Activated naive CD8-positive, alpha-beta T cell (primary cell): ENCODE results near the gene PBRM1.
"Not testable (repeated sequence)": the region's sequence is repeated elsewhere in the genome, so short reads cannot be mapped to it uniquely, and the experiment has no call there.

Source experiments
- H3K27ac Mint-ChIP-seq: one replicate; pipeline ENCODE4 v1.8.0; 2021; ENCODE audit warnings: mixed read lengths
- H3K27me3 Mint-ChIP-seq: one replicate; pipeline ENCODE4 v1.8.0; 2021; ENCODE audit warnings: mixed read lengths
- H3K36me3 Mint-ChIP-seq: one replicate; pipeline ENCODE4 v1.8.0; 2021; ENCODE audit warnings: mixed read lengths
- H3K4me1 Mint-ChIP-seq: one replicate; pipeline ENCODE4 v1.8.0; 2021; ENCODE audit warnings: low read depth, mixed read lengths
- H3K4me3 Mint-ChIP-seq: one replicate; pipeline ENCODE4 v1.8.0; 2021; ENCODE audit warnings: mild to moderate bottlenecking, mixed read lengths
- H3K9me3 Mint-ChIP-seq: one replicate; pipeline ENCODE4 v1.8.0; 2021; ENCODE audit warnings: low read depth, mixed read lengths

PBRM1 gene

GRCh38 chr3:52532838-52533622, 152.7 kb downstream of the PBRM1 start:
- Mint-ChIP-seq H3K4me3 (peak overlapping the region; percentile 82), H3K27ac (peak overlapping the region; percentile 50), H3K36me3 (peaks cover 5% of the 10 kb centered on the region), H3K4me1 (peaks cover 25% of the 10 kb centered on the region), H3K27me3 (no peaks in the 10 kb centered on the region), H3K9me3 (no peaks in the 10 kb centered on the region)

DNA sequence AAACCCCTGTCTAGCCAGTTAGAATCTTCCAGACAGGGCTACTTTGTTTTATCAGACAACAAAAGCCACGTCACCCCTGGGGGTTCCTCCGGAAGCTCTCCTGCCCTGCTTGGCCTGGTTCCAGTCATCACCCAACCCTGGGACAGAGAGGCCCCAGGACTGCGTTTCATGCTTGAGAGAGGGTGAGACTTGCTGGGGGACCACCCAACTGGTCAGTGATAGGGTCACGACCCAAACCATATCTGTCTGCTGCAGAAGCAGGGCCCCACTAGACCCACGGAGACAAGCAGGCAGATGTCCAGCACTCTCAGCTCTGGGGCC, 153.2 kb downstream of the PBRM1 start:
- peak overlapping the region; percentile 82 for H3K4me3 Mint-ChIP-seq
- peaks cover 19% of the 10 kb centered on the region for H3K4me1 Mint-ChIP-seq
- peak overlapping the region; percentile 50 for H3K27ac Mint-ChIP-seq
- H3K9me3 Mint-ChIP-seq: no peaks in the 10 kb centered on the region
- no peaks in the 10 kb centered on the region for H3K27me3 Mint-ChIP-seq
- H3K36me3 Mint-ChIP-seq: no peaks in the 10 kb centered on the region

DNA sequence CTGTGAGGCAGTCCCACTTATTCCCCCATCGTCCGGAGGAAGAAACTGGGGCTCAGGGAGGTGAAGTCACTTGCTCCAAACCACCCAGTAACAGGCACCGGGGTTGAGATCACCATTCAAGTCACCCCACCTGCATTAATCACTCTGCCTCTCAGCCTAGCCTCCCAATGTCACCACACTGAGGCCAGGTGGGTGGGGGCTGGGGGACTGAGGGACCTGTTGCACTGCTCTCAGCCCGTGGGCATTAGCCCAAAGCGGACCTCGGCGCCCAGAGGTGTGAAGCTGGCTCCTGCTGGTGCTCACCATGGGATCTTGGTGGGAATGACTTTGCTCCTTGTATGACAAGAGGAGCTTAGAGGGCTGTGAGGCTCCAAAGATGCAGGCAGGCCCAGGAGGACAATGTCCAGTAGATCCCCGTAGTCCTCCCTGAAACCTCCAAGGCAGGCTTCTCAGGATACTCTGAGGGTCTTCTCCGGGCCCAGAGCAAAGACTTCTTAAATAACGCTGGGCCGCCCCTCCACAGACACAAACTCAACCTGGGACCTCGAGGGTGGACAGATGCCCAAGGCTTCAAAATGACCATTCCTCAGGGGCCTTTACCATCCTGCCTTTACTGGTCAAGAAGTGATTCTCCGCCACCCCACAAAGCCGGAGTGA, 153.7 kb downstream of the PBRM1 start:
- Mint-ChIP-seq H3K27me3 (no peaks in the 10 kb centered on the region), H3K4me3 (peak overlapping the region; percentile 82), H3K36me3 (no peaks in the 10 kb centered on the region), H3K9me3 (no peaks in the 10 kb centered on the region), H3K27ac (no peak overlapping the region), H3K4me1 (peaks cover 17% of the 10 kb centered on the region)

DNA sequence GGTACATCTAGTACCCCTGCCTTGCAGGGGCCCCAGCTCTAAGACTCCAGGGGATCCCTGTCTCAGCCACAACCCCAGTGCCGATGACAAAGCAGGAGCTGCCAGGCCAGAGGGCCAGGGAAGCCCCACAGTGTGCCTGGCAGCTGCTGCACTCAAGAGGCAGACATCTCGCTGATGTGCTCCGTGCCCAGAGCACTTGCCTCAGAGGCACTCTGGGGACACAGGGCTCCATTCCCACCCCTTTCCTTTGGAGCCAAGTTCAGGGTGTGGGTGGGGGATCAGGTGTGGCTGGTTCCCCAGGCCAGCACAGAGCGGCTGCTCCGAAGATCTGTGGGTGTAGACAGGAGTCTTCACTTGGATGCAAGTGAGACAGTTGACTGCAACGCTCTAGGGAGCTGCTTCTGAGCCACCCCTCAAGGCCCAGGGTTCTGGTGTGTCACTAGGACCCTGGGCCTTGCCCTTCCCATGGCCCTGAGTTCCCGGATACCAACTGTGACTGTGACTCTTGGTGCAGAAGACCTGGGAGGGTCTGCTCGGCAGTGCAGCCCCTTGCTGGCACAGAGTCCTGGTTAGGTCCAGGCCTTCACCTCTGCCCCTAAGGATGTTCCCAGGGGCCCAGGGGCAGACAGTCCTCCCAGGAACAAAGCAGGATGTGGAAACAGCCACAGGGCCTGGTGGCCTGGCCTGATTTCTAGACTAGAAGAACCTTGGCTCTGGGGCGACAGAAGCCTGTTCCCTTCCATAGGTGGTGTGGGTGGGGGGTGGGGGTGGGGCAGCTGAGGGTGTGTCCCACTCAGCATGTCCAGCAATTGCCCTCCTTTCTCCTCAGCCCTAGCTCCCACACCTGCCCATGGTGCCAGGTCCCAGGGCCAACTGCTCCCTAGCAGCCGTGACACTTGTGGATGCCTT, 154.5 kb downstream of the PBRM1 start:
- Mint-ChIP-seq H3K4me3 (no peak overlapping the region), H3K27ac (no peak overlapping the region), H3K9me3 (no peaks in the 10 kb centered on the region), H3K4me1 (peaks cover 14% of the 10 kb centered on the region), H3K27me3 (no peaks in the 10 kb centered on the region), H3K36me3 (no peaks in the 10 kb centered on the region)

DNA sequence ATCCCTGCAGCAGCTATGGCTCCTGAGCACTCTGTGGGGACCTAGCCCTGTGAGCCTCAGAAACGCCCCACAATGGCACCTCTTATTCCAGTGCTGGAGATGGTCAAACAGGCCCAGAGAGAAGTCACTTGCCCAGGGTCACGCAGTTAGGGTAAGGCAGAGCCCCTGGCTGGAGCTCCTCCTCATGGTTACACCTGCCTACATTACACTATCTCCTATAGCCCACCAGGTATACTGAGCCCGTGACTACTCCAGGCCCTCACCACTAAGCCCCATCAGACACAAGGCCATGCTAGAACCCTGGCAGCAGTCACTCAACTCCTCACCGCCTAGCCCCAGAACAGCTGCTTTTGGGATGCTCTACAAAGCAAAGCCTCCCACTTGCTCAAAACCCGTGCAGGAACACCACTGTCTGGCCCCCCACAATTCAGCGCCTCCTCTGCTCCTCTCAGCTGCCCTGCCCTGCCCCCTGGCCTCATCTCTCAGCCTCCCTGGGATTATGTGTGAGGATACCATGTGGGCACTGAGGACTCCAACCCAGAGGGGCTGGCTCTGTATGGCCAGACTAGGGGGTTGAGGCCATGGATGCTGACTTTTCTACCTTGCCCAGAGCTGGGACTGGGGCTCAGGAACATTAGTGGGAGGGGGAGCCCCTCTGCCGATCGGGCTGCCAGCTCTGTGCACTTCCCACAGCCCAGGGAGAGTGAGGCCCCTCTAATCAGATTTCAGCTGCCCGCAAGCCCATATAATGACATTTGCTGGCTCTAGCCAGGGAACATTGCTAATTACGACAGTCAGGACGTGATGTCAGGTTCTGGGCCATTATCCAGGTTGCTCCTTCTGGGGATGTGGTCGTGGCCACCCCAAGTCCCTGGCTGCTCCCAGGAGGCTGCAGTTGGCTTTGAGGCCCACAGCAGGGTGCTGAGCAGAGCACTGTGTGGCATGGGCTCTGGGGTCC, 156.1 kb downstream of the PBRM1 start:
- Mint-ChIP-seq H3K36me3 (no peaks in the 10 kb centered on the region), H3K27ac (no peak overlapping the region), H3K4me1 (peaks cover 6% of the 10 kb centered on the region), H3K27me3 (no peaks in the 10 kb centered on the region), H3K9me3 (no peaks in the 10 kb centered on the region), H3K4me3 (no peak overlapping the region)

- no peak overlapping the region for H3K4me3 Mint-ChIP-seq
- no peaks in the 10 kb centered on the region for H3K9me3 Mint-ChIP-seq
- no peaks in the 10 kb centered on the region for H3K36me3 Mint-ChIP-seq
- H3K27me3 Mint-ChIP-seq: no peaks in the 10 kb centered on the region
- no peak overlapping the region for H3K27ac Mint-ChIP-seq
- H3K4me1 Mint-ChIP-seq: peaks cover 4% of the 10 kb centered on the region
These were observed 156.9 kb downstream of the PBRM1 start for GRCh38 chr3:52528586-52529375.

DNA sequence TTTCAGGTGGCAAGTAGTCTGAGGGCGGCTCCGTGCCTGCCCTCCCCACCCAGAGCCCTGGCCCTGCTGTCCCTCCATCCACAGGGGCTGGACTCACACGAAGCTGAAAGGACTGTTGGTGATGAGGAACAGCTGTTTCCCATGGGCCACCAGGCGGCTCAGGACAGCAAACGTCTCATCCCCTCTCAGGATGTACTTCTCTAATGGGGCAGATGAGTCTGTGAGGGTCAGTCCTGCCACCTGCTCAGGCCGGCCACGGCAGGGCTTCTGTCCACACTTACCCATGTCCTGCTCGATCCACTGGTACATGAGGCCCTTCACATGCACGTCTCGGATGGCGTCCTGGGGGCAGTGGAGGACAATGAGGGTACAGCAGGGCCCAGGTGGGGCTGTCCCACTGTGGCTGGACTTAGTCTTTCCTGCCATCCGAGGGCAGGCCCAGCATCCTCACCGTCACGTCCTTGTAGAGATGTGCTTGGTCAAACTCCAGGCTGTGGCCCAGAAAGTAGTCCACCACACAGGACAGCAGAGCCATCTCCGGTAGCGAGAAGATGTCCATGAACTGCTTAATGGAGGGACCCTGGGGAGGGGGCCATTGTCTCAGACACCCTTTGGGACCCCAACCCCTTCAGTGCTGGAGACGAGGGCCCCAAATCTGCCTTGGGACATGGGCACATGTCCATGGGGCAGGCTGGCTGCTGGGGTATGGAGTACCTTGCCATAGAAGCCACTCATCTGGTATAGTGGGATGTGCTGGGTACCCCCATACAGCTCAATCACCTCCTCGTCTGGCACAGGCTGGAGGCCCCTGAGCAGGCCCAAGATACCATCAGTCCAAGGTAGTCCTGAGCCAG, 157.8 kb downstream of the PBRM1 start:
- H3K27me3 Mint-ChIP-seq: no peaks in the 10 kb centered on the region
- no peak overlapping the region for H3K27ac Mint-ChIP-seq
- no peaks in the 10 kb centered on the region for H3K36me3 Mint-ChIP-seq
- H3K9me3 Mint-ChIP-seq: no peaks in the 10 kb centered on the region
- peaks cover 4% of the 10 kb centered on the region for H3K4me1 Mint-ChIP-seq
- no peak overlapping the region for H3K4me3 Mint-ChIP-seq

GRCh38 chr3:52527039-52527731, 158.5 kb downstream of the PBRM1 start:
- Mint-ChIP-seq H3K4me3 (no peak overlapping the region), H3K27me3 (no peaks in the 10 kb centered on the region), H3K9me3 (no peaks in the 10 kb centered on the region), H3K36me3 (no peaks in the 10 kb centered on the region), H3K27ac (no peak overlapping the region), H3K4me1 (no peaks in the 10 kb centered on the region)

GRCh38 chr3:52526671-52527038, 159.1 kb downstream of the PBRM1 start:
- H3K9me3 Mint-ChIP-seq, H3K36me3 Mint-ChIP-seq, H3K4me3 Mint-ChIP-seq, H3K4me1 Mint-ChIP-seq, H3K27ac Mint-ChIP-seq, H3K27me3 Mint-ChIP-seq: not testable (repeated sequence)

- H3K4me3 Mint-ChIP-seq: no peak overlapping the region
- H3K27ac Mint-ChIP-seq: no peak overlapping the region
- no peaks in the 10 kb centered on the region for H3K36me3 Mint-ChIP-seq
- no peaks in the 10 kb centered on the region for H3K27me3 Mint-ChIP-seq
- no peaks in the 10 kb centered on the region for H3K4me1 Mint-ChIP-seq
- no peaks in the 10 kb centered on the region for H3K9me3 Mint-ChIP-seq
These were observed 159.8 kb downstream of the PBRM1 start for GRCh38 chr3:52525680-52526561.

DNA sequence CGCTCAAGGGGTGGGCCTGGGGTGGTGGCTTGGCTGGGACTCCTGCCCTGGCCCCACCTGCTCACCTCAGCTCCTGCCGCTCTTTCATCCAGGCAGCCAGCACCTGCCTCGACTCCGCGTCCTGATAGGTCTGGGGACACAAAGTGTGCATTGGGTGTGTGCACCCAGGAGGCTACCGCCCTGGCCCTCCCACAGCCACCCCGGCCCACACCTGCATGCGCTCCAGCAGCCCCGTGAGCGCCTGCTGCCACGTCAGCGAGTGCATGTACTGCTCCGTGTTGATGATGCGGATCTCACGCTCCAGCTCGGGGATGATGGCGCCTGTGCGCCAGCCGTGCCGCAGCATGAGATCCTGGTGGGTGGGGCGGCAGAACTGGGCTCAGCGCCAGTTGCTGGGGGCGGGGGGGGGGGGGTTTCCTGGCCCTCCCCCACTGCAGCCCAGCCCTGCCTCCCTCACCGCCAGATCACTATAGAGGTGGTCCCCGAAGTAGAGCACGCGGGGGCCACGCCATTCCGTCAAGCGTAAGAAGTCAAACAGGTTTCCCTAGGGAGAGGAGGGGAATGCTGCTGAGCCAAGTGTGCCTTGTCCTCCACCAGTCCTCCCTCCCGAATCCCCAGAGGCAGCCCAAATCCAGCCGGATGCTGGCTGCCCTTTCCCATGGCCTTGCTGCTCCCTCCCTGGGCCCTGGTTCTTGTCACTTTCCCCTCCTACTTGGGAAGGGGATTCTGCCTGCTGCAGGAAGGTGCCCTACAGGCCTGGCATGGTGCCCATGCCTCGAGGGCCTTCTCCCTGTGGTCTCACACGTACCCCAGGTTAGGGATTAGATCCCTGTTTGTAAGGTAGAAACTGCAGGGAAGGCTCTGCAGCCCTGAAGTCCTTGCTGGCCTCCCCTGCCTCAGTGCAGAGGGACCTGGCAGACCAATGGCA, 160.7 kb downstream of the PBRM1 start:
- Mint-ChIP-seq H3K9me3 (no peaks in the 10 kb centered on the region), H3K27me3 (no peaks in the 10 kb centered on the region), H3K27ac (no peak overlapping the region), H3K4me3 (no peak overlapping the region), H3K4me1 (no peaks in the 10 kb centered on the region), H3K36me3 (no peaks in the 10 kb centered on the region)
